ENCODE results near the gene ARHGAP15.

Gene ARHGAP15

DNA sequence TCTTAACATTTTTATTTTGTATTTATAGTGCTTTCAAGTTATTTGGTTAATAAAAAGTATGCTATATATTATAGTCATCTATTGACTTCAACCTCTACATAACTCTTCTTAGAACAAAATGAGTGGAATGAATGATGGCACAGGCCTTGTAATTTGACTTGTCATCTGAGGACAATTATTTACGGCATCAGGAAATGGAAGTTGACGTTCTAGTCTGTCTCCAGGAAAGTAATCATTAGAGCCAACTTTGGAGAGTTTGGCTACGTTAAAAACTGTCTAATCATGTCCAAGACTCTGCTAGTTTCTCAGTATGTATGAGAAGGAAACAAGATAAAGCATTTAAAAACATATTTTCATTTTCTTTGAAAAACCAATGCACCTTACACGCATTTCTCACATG is 353.6 kb downstream of the ARHGAP15 start:
- DNase-seq (ENCODE audit: low spot score), result no peak

DNA sequence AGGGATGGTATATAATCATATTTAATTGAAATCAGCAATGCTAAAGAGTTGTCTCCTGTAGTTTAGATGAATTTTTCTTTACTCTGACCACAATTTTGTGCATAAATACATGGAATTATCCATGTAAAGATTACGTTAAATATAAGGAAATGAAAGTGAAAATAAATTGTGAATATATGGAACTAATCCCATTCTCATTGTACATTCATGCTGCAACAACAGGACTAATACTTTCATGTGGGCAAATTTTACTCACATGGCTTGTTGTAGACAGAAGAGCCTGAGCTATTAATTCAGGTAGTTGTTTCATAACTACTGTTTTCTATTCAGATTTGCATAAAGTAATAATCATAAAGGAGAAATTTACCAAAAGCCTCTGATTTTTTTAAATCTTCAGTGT is 357.8 kb downstream of the ARHGAP15 start:
- DNase-seq (ENCODE audit: low spot score), result no peak

DNA sequence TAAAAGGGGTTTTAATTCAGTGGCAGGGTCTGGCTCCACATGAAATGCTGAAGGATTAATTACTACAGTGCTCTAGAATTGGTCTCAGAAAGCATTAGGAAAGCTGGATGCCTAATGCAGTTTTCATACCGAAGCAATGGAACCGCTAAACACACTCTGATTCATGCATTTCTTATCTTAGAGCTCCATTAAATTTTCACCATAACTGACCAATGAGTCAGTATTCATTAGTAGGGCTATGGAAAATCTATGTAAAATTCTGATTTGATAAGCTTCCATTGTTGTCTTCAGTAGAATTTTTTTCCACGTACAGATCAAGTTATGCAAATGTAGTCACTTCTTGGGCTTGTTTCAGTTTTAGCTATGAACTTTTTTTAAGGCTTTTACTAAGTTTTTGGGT is 359.9 kb downstream of the ARHGAP15 start:
- DNase-seq (ENCODE audit: low spot score), result peak; percentile 38

DNA sequence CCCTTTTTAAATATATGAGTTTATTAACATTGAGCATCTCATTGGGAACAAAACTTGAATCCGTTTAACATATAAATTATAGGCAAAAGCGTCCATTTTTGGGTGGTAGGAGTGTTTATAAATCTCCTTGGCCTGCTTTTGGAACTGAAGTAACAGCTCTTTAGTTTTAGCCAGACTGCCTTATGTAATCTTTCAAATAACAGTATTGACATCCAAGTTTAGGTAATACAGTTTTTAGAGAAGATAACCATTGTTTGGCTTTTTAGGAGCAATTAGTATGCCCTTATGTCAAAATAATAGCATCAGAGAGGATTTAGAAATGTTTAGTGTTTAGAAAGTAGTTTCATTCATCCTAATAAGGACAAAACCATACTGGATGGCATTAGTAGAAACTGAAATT is 361.9 kb downstream of the ARHGAP15 start:
- no peak for DNase-seq (ENCODE audit: low spot score)

DNA sequence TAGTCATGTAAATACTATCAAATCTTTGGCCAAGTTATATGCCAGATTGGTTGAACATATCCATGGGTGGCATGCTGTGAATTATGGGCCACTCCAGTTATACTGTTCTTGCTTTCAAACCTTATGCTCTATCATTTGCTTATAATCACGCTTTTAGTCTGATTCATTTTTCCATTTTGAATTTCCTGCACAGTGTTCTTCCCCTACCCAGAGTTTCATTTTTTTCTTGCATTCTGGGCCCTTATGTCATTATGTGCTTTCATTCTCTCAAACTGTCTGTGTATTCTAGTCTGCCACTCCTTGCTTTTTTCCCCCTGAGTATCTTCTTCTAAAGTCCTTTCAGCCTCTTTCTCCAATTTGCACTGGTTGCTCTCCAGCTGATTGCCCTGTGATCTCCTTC is 364.1 kb downstream of the ARHGAP15 start:
- DNase-seq (ENCODE audit: low spot score), result no peak

DNA sequence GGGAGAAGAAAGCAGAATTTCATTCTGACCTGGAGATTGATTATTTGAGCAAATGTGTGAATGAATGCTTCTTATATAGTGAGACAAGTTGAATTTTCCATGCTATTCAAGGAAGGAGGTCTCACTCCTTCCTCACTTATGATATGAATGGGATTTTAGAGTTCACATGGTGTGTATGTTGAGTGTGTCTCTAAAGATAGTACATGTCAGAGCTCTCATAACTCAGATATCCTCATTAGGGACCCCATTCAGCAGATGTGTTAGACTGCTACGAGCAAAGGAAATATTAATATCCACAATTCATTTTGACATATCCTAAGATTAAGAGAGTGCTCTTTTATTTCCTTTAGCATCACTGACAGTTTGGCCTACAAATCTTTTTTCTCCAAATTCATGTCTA is 368.5 kb downstream of the ARHGAP15 start:
- no peak for DNase-seq (ENCODE audit: low spot score)

DNA sequence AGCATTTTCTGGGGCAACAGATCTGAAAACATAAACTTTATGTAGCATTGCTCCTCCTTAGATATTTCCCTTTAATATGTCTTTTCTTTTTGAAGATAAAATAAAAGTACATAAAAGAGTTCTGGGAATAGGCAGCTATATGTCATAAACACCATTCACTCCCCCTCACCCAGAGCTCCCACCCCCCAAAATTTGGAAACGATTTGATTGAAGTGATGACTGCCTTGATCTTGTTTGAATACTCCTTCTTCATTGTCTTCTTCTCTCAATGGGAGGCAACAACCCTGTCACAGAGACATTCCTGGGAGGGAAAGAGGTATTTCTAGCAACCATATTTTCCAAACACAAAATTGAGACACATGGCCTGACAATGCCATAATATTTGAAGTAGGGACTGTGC is 369.3 kb downstream of the ARHGAP15 start:
- no peak for DNase-seq (ENCODE audit: low spot score)

DNA sequence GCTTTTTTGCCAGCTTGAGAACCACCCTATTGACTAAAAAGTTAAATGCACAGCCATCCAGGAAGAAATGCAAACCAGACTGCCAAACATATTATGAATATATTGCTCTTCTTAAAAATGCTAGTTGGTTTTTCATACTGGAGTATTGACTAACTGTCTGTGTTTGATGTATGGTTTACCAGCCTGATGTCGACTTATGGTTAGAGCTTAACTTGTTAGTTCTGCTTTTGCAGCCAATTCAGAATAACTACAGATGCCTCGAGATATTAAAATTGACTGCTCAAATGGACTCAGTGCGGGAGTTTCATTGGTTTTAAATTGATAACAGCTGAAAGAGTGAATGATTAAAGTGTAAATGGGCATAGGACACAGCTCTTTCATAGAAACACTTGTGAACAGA is 369.8 kb downstream of the ARHGAP15 start:
- DNase-seq (ENCODE audit: low spot score), result no peak

DNA sequence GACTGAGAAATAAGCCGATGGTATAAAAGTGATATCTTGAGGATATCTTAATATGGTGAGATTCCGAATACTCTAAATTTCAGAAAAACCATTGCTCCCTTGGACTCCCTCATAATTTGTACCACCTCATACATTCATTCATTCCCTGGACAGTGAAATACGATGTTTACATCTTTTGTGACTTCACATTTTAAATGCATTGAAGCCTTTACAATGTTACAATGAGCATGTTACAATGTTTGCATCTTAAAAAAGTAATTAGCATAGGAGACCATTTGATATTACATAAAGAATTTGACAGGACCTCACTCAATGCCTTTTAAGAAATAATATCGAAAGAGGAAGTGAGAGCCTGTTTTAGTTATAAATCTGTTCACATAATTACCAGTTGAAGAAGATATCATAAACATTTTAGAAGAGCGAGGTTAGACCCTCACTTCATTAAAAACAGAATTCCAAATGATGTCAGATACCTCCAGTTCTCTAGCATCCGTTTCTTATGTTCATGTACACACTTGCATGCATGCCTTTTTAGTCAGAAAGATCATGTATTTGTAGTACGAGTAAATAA is 372.0 kb downstream of the ARHGAP15 start:
- DNase-seq (ENCODE audit: low spot score), result no peak

DNA sequence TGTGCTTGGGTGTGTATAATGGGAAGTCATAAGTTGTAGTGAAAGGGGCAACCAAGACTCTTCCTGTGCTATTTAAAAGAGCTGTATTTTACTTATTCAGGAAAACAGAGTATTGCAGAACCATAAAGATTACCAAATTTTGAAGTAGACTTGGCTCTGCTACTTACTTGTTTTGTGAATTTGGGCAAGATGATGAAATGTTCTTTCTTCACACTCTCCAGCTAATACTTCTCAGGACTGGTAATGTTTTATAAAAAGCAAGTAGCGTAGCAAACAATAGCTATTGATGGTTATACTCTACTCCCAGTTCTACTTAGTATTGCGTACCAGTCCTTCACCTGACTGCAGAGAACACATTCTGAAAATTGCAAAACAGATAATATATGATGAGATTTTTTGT is 374.1 kb downstream of the ARHGAP15 start:
- no peak for DNase-seq (ENCODE audit: low spot score)

DNA sequence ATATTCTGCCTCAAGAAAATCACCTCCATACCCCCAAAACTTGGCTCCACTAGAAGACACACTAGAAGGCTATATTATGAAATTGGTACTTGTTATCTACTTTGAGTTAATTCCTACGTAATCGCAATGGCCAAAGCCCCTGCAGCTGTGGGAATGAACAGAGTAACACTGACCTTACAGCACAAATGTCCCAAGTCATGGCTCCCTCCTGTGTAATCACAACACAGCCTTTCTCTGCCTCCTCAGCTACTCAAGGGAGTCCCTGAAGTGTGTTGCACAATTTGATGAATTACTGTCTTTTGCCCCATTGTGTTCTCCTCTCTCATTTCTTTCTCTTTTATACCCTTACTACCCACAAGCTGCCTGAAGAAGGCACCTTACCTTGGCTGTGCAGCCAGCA is 375.2 kb downstream of the ARHGAP15 start:
- no peak for DNase-seq (ENCODE audit: low spot score)

DNA sequence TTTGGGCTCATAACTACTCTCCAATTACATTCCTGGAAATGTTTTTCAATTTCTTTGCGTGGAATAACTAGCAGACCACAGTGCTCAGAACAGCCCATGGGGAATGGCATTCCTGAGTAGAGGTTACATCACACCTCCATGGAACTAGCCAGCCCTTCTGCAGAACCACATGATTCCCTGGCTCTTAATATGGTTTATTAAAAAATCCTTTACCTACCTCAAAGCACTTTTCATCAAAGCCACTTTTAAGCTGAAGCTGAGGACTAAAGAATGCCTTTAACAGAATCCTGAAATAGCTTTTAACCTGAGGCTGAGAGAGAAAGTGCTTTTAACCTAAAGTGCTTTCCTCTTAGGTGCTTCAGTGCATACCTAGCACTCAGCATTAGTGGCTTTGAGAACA is 376.3 kb downstream of the ARHGAP15 start:
- DNase-seq (ENCODE audit: low spot score), result no peak

DNA sequence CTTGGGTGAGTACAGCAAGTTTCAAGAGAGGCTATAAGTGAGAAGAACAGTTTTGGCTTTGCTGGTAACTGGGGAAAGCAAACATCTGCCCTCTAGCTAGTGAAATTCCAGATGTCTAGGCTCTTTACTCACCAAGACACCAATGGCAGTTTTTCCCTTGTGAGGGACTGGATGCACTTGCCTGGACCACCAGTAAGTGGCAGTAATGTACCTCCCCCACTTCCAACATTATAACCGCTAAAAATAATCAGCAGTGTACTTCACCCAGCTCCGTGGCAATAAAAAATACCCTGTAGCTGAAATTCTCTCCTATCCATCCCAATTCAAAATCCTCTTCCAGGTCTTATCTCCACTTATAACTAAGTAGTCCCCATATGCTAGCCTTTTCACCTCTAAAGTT is 383.9 kb downstream of the ARHGAP15 start:
- DNase-seq (ENCODE audit: low spot score), result peak; percentile 31

DNA sequence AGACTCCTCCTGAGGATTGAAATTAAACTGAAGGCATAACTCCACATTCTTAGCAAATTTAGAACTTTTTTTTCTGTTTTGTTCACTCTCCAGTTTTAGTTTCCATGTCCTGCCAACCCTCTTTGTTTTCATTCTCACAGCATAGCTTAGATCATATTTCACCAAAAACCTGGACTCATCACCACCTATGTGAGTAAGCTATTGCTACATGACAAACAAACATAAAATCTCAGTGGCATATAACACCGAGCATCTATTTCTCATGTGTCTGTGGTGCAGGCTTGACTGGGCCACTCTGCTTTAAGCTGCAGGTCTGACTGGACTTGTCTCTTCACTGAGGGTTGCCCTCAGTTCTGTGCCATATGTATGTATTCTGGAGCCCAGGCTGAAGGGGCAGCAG is 385.2 kb downstream of the ARHGAP15 start:
- DNase-seq (ENCODE audit: low spot score), result no peak

DNA sequence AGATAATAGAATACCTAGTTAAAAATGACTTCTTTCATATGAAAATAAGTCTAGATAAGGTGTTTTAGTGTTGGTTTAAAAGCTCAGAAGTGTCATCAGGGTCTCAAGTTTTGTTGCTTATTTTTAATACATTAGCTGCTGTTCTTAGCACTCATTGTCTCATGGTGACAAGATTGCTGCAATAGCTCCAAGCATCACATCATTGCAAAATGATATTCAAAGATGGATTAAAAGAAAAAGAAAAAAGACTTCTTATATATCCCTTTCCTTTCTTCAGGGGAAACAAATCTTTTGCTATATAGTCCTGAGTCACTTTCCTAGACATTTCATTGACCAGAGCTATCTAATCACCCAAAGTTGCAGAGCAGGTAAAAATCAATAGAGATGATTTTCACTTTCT is 386.1 kb downstream of the ARHGAP15 start:
- DNase-seq (ENCODE audit: low spot score), result no peak

DNA sequence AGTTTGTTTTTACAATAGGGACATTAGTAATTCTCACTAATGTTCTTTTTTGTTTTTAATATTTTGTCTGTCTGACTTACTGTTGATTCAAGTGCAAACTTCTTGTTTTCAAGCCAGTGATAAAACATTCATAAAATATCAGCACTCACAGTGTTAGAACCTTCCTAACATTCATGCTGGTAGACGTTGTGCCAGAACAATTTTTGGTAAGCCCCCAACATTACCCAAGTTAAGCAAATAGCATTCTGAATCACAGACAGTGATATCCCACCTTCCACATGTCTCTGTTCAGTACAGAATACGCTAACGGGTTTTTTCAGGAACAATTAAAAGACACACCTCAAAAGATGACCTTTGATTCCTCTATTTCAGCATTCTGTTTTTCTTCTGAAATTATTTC is 390.3 kb downstream of the ARHGAP15 start:
- no peak for DNase-seq (ENCODE audit: low spot score)

DNA sequence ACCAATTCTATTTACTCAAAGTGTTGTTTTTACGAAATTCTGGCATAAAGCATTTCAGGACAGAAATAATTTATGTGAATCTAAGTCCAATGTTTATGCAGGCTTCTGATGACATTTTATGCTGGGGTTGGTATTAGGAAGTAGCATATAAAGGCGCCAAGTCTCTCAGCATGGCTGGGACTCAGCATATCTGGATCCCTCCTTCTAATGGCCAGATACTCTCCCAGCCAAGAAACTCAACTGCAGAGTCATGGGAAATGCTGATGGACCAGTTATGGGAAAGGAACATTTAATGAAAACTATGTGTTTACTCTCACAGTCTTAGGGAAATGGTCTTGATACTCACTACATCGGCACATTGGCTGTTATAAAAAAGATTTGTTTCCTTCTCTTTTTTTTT is 392.2 kb downstream of the ARHGAP15 start:
- DNase-seq (ENCODE audit: low spot score), result no peak

DNA sequence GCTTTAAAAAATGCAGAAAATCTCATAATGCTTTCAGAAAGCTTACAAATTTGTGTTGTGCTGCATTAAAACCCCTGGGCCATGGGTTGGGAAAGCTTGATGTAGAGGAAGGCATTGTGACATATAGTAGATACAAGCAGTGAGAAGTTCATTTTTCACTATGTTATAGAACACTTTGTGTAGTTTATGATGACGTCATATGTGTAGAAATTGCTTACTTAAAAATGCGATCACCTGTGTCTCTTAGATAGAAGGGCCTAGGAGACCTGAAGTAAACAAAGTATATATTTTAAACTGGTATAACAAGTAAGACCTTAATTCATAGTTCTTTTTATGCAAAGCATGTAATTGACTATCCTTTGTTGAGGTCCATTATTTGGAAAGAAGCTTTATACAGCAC is 393.5 kb downstream of the ARHGAP15 start:
- DNase-seq (ENCODE audit: low spot score), result no peak

DNA sequence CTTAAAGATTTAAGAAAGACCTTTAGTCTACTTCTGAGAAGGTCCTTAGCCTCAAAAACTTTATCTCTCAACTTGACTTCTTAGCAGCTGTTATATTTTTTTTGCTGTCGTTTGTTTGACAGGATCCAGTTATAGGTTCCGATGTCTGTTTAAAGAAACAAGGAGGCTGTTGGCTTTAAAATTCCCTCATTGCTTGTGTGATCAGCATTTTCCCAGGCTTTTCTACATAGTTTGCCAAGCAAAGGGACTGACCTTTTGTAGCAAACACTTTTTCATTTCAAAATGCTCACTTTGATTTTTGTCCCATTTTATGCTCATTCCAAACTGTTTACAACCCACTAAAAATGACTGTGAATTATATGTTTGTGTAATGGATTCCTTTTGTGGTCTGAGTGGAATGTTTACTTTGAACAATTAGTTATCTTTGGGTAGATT is 394.9 kb downstream of the ARHGAP15 start:
- DNase-seq (ENCODE audit: low spot score), result no peak

DNA sequence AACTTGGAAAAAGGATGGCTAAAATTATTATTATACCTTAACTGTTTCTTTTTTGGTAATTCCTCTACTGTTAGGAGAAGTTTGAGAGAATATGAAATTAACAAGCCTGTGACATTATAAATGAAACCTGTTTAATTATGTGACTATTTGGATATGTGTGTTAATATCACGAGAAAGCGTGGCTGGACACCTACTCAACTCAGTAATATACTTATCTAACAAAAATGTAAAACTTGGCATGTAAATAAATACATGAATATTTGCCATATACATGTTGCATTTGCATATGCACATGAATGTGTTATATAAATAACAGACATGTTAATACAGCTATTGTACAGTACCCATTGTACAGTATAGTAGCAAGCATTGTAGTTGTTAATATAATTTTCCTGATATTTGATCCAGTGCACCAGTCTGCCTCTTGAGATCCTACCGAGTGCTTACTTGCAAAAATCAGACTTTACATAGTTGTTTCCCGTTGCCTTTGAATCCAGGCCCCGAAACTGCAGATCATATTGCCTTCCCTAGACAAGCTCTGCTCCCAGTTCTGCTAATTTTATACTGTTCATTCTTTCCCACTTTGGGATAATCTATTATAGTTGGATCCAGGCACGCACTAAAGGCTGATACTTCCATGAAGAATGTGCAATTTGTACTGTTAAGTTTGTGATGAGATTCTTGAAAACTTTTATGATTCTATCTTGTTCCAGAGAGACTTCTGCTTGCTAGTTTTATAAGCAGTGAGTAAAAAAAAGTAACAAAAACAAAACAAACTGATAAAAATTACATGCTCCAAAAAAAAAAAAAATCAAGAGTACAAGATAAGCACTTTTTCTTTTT is 395.6 kb downstream of the ARHGAP15 start:
- no peak for DNase-seq (ENCODE audit: low spot score)

DNA sequence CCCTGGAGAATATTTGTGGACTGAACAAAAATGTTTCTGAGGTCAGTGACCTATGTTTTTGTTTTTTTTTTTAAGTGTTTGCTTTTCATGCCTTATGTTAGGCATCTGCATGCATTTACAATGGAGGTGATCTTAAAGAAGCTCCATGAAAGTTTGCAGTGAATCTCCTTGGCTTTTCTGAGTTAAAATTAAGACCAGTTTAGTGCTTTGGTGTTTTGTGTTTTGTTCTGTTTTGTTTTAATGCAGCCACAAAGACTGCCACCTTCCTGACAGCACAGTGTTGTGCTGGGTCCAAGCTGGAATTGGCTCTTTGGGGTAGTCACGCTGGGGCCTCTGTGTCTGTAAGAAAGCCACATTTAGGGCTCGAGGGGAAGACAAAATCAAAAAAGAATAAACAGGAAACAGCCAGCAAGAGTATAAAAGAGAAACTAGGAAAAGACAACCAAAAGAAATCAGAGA is 396.2 kb downstream of the ARHGAP15 start:
- DNase-seq (ENCODE audit: low spot score), result no peak

DNA sequence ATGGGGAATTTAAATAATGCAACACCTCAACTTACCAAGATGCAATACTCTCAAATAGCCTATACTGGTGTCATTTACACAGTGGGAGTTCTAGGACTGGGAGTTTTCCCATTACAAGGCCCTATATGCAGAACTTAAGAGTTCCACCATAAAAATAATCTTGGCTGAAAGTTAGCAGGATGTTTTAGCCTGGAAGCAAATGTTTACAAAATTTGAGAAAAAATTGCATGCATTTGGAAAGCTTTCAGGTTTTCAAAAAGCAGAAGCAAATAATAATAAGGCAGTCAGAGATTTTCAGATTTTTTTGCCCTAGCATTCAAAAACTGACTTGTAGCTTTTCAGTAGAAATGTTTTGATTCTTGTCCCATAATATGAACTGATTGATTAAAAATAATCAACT is 397.3 kb downstream of the ARHGAP15 start:
- no peak for DNase-seq (ENCODE audit: low spot score)

DNA sequence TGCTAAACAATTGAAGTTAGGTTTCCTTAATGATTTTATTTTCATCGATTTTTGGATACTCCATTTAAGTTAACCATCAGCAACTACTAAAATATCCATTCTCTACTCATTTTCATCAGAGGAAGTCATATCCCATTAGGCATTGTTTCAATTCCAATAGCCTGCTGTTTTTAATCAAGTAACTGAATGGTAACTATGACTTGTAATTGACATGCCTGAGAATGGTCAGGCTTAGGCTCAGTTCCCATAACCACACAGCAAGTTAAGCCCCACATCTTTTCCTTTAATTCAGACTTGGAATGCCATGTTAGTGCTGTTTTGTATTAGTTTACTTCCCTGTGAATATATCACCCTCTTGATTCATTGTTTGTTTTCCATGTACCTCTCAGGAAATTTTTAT is 398.8 kb downstream of the ARHGAP15 start:
- no peak for DNase-seq (ENCODE audit: low spot score)

All from hepatic stellate cell (primary cell).